Loucy (cell line): ENCODE data around the gene PDE4D.

Experiments
- H2AFZ ChIP-seq: fragments of 200-600 bp; sonication (generic); 2 replicates; pipeline ENCODE4 v1.6.0; 2016; ENCODE audit warnings: antibody characterized with exemption, mild to moderate bottlenecking, low read length, moderate library complexity
- H3F3A ChIP-seq: fragments of 200-600 bp; 2 replicates; pipeline ENCODE4 v1.6.0; 2016; ENCODE audit warnings: antibody characterized with exemption, low read depth, mild to moderate bottlenecking
- H3K27me3 ChIP-seq: fragments of 200-600 bp; sonication (generic); 2 replicates; pipeline ENCODE4 v1.6.1; 2014; ENCODE audit warnings: low read length, mild to moderate bottlenecking; ENCODE audit not compliant: insufficient read depth, poor library complexity, severe bottlenecking
- H3K36me3 ChIP-seq: fragments of 200-600 bp; sonication (generic); 2 replicates; pipeline ENCODE4 v1.6.1; 2016; ENCODE audit warnings: low read length; ENCODE audit not compliant: insufficient read depth
- H3K4me1 ChIP-seq: fragments of 200-600 bp; sonication (generic); 2 replicates; pipeline ENCODE4 v1.5.1; 2014; ENCODE audit warnings: low read length, mild to moderate bottlenecking; ENCODE audit not compliant: insufficient read depth, poor library complexity, severe bottlenecking
- H3K4me2 ChIP-seq: fragments of 200-600 bp; sonication (generic); 2 replicates; pipeline ENCODE4 v1.6.0; 2014; ENCODE audit warnings: antibody characterized with exemption, low read length, low read depth, mild to moderate bottlenecking; ENCODE audit not compliant: poor library complexity, severe bottlenecking
- H3K4me3 ChIP-seq: fragments of 200-600 bp; sonication (generic); 2 replicates; pipeline ENCODE4 v1.5.1; 2014; ENCODE audit warnings: low read length, mild to moderate bottlenecking, mixed read lengths; ENCODE audit not compliant: poor library complexity, severe bottlenecking
- H3K79me2 ChIP-seq: fragments of 200-600 bp; sonication (generic); 2 replicates; pipeline ENCODE4 v1.6.1; 2014; ENCODE audit warnings: low read length; ENCODE audit not compliant: insufficient read depth
- H3K9ac ChIP-seq: fragments of 200-600 bp; sonication (generic); 2 replicates; pipeline ENCODE4 v1.6.0; 2014; ENCODE audit warnings: mild to moderate bottlenecking, low read depth, low read length, moderate library complexity; ENCODE audit not compliant: poor library complexity, severe bottlenecking
- H3K9me2 ChIP-seq: fragments of 200-600 bp; sonication (generic); replicated peaks from 2 replicates; pipeline ENCODE4 v1.6.1; 2016; ENCODE audit warnings: low read depth, low read length, mixed read lengths
- H3K9me3 ChIP-seq: fragments of 200-600 bp; sonication (generic); 2 replicates; pipeline ENCODE4 v1.6.1; 2014; ENCODE audit warnings: mild to moderate bottlenecking, antibody characterized with exemption, low read length, low read depth; ENCODE audit not compliant: insufficient read depth
- H4K20me1 ChIP-seq: fragments of 200-600 bp; sonication (generic); 2 replicates; pipeline ENCODE4 v1.6.0; 2014; ENCODE audit warnings: antibody characterized with exemption, low read length, mild to moderate bottlenecking; ENCODE audit not compliant: insufficient read depth, poor library complexity, severe bottlenecking
- CTCF ChIP-seq: fragments of 200-600 bp; sonication (generic); conservative IDR thresholded peaks from 2 replicates; pipeline ENCODE4 v1.5.1; 2014; ENCODE audit warnings: mild to moderate bottlenecking, antibody characterized with exemption, low read length
- EZH2phosphoT487 ChIP-seq: fragments of 200-600 bp; IDR thresholded peaks from 2 replicates; pipeline ENCODE4 v1.6.1; 2018; ENCODE audit warnings: antibody characterized with exemption, mild to moderate bottlenecking, moderate library complexity, borderline replicate concordance

PDE4D gene

GRCh38 chr5:59139695-59140094 is 753.8 kb downstream of the PDE4D start:
- H3K4me1 ChIP-seq = no peaks in the 10 kb centered on the region
- H3K9me3 ChIP-seq = no peaks in the 10 kb centered on the region
- H3F3A ChIP-seq = no peaks in the 10 kb centered on the region
- no peak overlapping the region for H3K9ac ChIP-seq
- no peak overlapping the region for H2AFZ ChIP-seq
- TF ChIP-seq CTCF = no peak
- TF ChIP-seq EZH2phosphoT487 = no peak
- no peak overlapping the region for H3K4me2 ChIP-seq
- H3K79me2 ChIP-seq = no peaks in the 10 kb centered on the region
- H3K27me3 ChIP-seq = no peaks in the 10 kb centered on the region
- no peaks in the 10 kb centered on the region for H3K9me2 ChIP-seq
- no peaks in the 10 kb centered on the region for H4K20me1 ChIP-seq
- no peaks in the 10 kb centered on the region for H3K36me3 ChIP-seq
- H3K4me3 ChIP-seq = no peak overlapping the region

- H3K9me2 ChIP-seq = no peaks in the 10 kb centered on the region
- H3K27me3 ChIP-seq = no peaks in the 10 kb centered on the region
Observed at GRCh38 chr5:59138509-59138908, 755.0 kb downstream of the PDE4D start.

GRCh38 chr5:59137846-59138245 is 755.7 kb downstream of the PDE4D start:
- H2AFZ ChIP-seq = no peak overlapping the region
- no peak overlapping the region for H3K4me2 ChIP-seq
- no peaks in the 10 kb centered on the region for H3K4me1 ChIP-seq
- no peaks in the 10 kb centered on the region for H3K9me2 ChIP-seq
- H3K9me3 ChIP-seq = no peaks in the 10 kb centered on the region
- no peak overlapping the region for H3K4me3 ChIP-seq
- TF ChIP-seq CTCF (no peak), EZH2phosphoT487 (no peak)
- H3K36me3 ChIP-seq = no peaks in the 10 kb centered on the region
- H4K20me1 ChIP-seq = no peaks in the 10 kb centered on the region
- H3K27me3 ChIP-seq = no peaks in the 10 kb centered on the region
- no peaks in the 10 kb centered on the region for H3F3A ChIP-seq
- no peaks in the 10 kb centered on the region for H3K79me2 ChIP-seq
- H3K9ac ChIP-seq = no peak overlapping the region

More at GRCh38 chr5:59138509-59138908, 755.0 kb downstream of the PDE4D start:
- Histone ChIP-seq H3K4me1 (no peaks in the 10 kb centered on the region), H3K79me2 (no peaks in the 10 kb centered on the region), H3K9me3 (no peaks in the 10 kb centered on the region), H3K9ac (no peak overlapping the region), H3K4me3 (no peak overlapping the region), H3K36me3 (no peaks in the 10 kb centered on the region), H4K20me1 (no peaks in the 10 kb centered on the region), H3F3A (no peaks in the 10 kb centered on the region), H3K4me2 (no peak overlapping the region), H2AFZ (no peak overlapping the region)
- no peak for TF ChIP-seq EZH2phosphoT487
- TF ChIP-seq CTCF = no peak
